Tibial nerve (tissue), 4 donors: ENCODE results near the gene BNIPL.

Source experiments
- EP300 ChIP-seq, 2 donors: sonication (generic); formaldehyde crosslinking; IDR thresholded peaks; one replicate each; pipeline ENCODE4 v1.6.1; 2017; ENCODE audit warnings: antibody characterized with exemption in 2 of 2, mild to moderate bottlenecking in 1 of 2
- POLR2A ChIP-seq, 2 donors: fragments of 450-650 bp; IDR thresholded peaks; one replicate each; pipeline ENCODE4 v1.6.1; 2017; ENCODE audit warnings: antibody characterized with exemption in 2 of 2, mild to moderate bottlenecking in 2 of 2, moderate library complexity in 2 of 2
- TF ChIP-seq, protein P1 (sequence below), 5 experiments: fragments of 200-600 bp in 3 of 5; fragments of 450-650 bp in 2 of 5; sonication (generic) in 3 of 5; IDR thresholded peaks; one replicate each; pipeline ENCODE4 v1.5.1; 2016 to 2019; ENCODE audit warnings: antibody characterized with exemption in 5 of 5, mild to moderate bottlenecking in 3 of 5, moderate library complexity in 2 of 5

DNA sequence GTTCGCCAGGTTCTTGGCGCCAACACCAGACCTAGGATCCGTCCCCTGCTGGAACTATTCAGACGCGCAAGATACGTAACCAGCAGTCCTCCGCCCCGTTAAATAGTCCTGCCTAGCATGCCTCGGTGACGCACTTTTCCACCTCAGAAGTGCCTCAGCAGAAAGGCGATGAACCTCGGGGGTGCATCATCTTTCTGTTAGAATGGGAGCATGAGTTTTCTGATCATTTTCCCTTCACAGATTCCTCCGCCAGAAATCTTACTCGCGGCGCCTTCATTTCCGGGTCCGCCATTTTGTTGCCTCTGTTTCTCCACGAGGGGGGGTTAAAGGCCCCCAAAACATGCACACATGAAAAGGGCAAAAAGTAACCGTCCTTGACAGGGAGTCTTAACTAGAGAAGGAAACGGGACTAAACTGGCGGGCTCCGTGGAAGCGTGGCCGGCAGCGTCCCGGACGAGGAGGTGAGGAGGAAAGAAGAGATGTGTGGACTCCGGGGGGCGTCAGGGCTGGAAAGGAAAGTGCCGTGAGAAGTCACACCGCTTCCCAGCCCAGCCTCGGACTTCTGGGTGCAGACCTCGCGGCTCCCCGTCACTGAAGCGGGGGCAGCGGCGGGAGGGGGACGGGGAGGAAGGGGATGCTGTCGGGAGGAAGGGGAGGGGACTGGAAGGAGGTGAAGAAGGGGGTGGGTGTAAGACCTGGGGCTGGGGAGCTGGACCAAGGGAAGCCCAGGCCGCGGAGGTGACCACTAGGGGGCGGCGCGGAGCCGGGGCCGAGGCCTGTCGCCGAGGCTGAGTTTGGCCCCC is 34.3 kb downstream of the BNIPL start, which contains the start of gene GABPB2:
- peak; percentile 13 to 66 for TF ChIP-seq POLR2A (IDR thresholded peaks at IDR 0.05)
- TF ChIP-seq, protein P1, sequence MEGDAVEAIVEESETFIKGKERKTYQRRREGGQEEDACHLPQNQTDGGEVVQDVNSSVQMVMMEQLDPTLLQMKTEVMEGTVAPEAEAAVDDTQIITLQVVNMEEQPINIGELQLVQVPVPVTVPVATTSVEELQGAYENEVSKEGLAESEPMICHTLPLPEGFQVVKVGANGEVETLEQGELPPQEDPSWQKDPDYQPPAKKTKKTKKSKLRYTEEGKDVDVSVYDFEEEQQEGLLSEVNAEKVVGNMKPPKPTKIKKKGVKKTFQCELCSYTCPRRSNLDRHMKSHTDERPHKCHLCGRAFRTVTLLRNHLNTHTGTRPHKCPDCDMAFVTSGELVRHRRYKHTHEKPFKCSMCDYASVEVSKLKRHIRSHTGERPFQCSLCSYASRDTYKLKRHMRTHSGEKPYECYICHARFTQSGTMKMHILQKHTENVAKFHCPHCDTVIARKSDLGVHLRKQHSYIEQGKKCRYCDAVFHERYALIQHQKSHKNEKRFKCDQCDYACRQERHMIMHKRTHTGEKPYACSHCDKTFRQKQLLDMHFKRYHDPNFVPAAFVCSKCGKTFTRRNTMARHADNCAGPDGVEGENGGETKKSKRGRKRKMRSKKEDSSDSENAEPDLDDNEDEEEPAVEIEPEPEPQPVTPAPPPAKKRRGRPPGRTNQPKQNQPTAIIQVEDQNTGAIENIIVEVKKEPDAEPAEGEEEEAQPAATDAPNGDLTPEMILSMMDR (IDR thresholded peaks at IDR 0.05) = peak; percentile 83 to 95 (median 87)
- TF ChIP-seq EP300 (IDR thresholded peaks at IDR 0.05) = peak; percentile 80 to 97
